ENCODE measurements around the gene SERTM1. TPM values are rescaled to one million over a fixed set of nuclear protein-coding genes. Genes with fewer than 3 reads are reported as not detected.

Gene SERTM1
- not detected in 2 replicates for total RNA-seq (2014; rRNA removed; shearing (Covaris generic))
- not detected in 2 replicates for polyA plus RNA-seq (2015; cell fraction: cytosol; rRNA removed)
- not detected in 2 replicates for polyA plus RNA-seq (2015; cell fraction: nucleus; rRNA removed)

GRCh38 chr13:36673838-36674326, at the start of gene SERTM1:
Gene SERTM1 (plus strand): TSS chr13:36674020. CDS start chr13:36695079, 21,059 bp downstream.
- in situ Hi-C loops (cut with HindIII; ENCODE audit: low pct_unique_long_range_greater_than_20kb, low sequenced_read_pairs): no loop called here
- no peak for DNase-seq (ENCODE audit: low read depth, low spot score)

GRCh38 chr13:36628377-36629056, 45.3 kb upstream of the SERTM1 start:
- in situ Hi-C loops (cut with HindIII; ENCODE audit: low pct_unique_long_range_greater_than_20kb, low sequenced_read_pairs): no loop called here

GRCh38 chr13:36629057-36629385, 44.8 kb upstream of the SERTM1 start:
- in situ Hi-C loops (cut with HindIII; ENCODE audit: low pct_unique_long_range_greater_than_20kb, low sequenced_read_pairs): no loop called here

More at GRCh38 chr13:36628377-36629056, 45.3 kb upstream of the SERTM1 start:
- DNase-seq (ENCODE audit: low read depth, low spot score): no peak

GRCh38 chr13:36630181-36630803, 43.5 kb upstream of the SERTM1 start:
- no peak for DNase-seq (ENCODE audit: low read depth, low spot score)
- in situ Hi-C loops (cut with HindIII; ENCODE audit: low pct_unique_long_range_greater_than_20kb, low sequenced_read_pairs): no loop called here

More at GRCh38 chr13:36629057-36629385, 44.8 kb upstream of the SERTM1 start:
- no peak for DNase-seq (ENCODE audit: low read depth, low spot score)

- no peak for DNase-seq (ENCODE audit: low read depth, low spot score)
- in situ Hi-C loops (cut with HindIII; ENCODE audit: low pct_unique_long_range_greater_than_20kb, low sequenced_read_pairs): no loop called here
Measured at GRCh38 chr13:36639610-36640009, 34.2 kb upstream of the SERTM1 start.

- DNase-seq (ENCODE audit: low read depth, low spot score): no peak
- in situ Hi-C loops (cut with HindIII; ENCODE audit: low pct_unique_long_range_greater_than_20kb, low sequenced_read_pairs): no loop called here
Measured at GRCh38 chr13:36650611-36651010, 23.2 kb upstream of the SERTM1 start.

GRCh38 chr13:36665630-36666029, 8.2 kb upstream of the SERTM1 start:
- in situ Hi-C loops (cut with HindIII; ENCODE audit: low pct_unique_long_range_greater_than_20kb, low sequenced_read_pairs): no loop called here
- no peak for DNase-seq (ENCODE audit: low read depth, low spot score)

GRCh38 chr13:36666477-36667229, 7.2 kb upstream of the SERTM1 start:
- DNase-seq (ENCODE audit: low read depth, low spot score): no peak
- in situ Hi-C loops (cut with HindIII; ENCODE audit: low pct_unique_long_range_greater_than_20kb, low sequenced_read_pairs): no loop called here

GRCh38 chr13:36668316-36668715, 5.5 kb upstream of the SERTM1 start:
- in situ Hi-C loops (cut with HindIII; ENCODE audit: low pct_unique_long_range_greater_than_20kb, low sequenced_read_pairs): no loop called here
- DNase-seq (ENCODE audit: low read depth, low spot score): no peak

- in situ Hi-C loops (cut with HindIII; ENCODE audit: low pct_unique_long_range_greater_than_20kb, low sequenced_read_pairs): no loop called here
- no peak for DNase-seq (ENCODE audit: low read depth, low spot score)
Measured at GRCh38 chr13:36673352-36673751, 468 bp upstream of the SERTM1 start.

GRCh38 chr13:36674337-36675212, 755 bp downstream of the SERTM1 start:
- no peak for DNase-seq (ENCODE audit: low read depth, low spot score)
- in situ Hi-C loops (cut with HindIII; ENCODE audit: low pct_unique_long_range_greater_than_20kb, low sequenced_read_pairs): no loop called here

- in situ Hi-C loops (cut with HindIII; ENCODE audit: low pct_unique_long_range_greater_than_20kb, low sequenced_read_pairs): no loop called here
- no peak for DNase-seq (ENCODE audit: low read depth, low spot score)
Measured at GRCh38 chr13:36675213-36675536, 1.4 kb downstream of the SERTM1 start.

- DNase-seq (ENCODE audit: low read depth, low spot score): no peak
- in situ Hi-C loops (cut with HindIII; ENCODE audit: low pct_unique_long_range_greater_than_20kb, low sequenced_read_pairs): no loop called here
Measured at GRCh38 chr13:36680913-36681312, 7.1 kb downstream of the SERTM1 start.

- in situ Hi-C loops (cut with HindIII; ENCODE audit: low pct_unique_long_range_greater_than_20kb, low sequenced_read_pairs): no loop called here
- DNase-seq (ENCODE audit: low read depth, low spot score): no peak
Measured at GRCh38 chr13:36681894-36682624, 8.2 kb downstream of the SERTM1 start.

- no peak for DNase-seq (ENCODE audit: low read depth, low spot score)
- in situ Hi-C loops (cut with HindIII; ENCODE audit: low pct_unique_long_range_greater_than_20kb, low sequenced_read_pairs): no loop called here
Measured at GRCh38 chr13:36683701-36684100, 9.9 kb downstream of the SERTM1 start.

- no peak for DNase-seq (ENCODE audit: low read depth, low spot score)
- in situ Hi-C loops (cut with HindIII; ENCODE audit: low pct_unique_long_range_greater_than_20kb, low sequenced_read_pairs): no loop called here
Measured at GRCh38 chr13:36685927-36686326, 12.1 kb downstream of the SERTM1 start.

GRCh38 chr13:36696410-36697010, 22.7 kb downstream of the SERTM1 start:
- in situ Hi-C loops (cut with HindIII; ENCODE audit: low pct_unique_long_range_greater_than_20kb, low sequenced_read_pairs): no loop called here

More at GRCh38 chr13:36696410-36697010, 22.7 kb downstream of the SERTM1 start:
- no peak for DNase-seq (ENCODE audit: low read depth, low spot score)

Data from SK-MEL-5 (cell line).